Activated naive CD8-positive, alpha-beta T cell (primary cell): ENCODE measurements around the gene CATSPER3.

ENCODE experiments used
- H3K27ac Mint-ChIP-seq: one replicate; pipeline ENCODE4 v1.8.0; 2021; ENCODE audit warnings: mixed read lengths
- H3K27me3 Mint-ChIP-seq: one replicate; pipeline ENCODE4 v1.8.0; 2021; ENCODE audit warnings: mixed read lengths
- H3K36me3 Mint-ChIP-seq: one replicate; pipeline ENCODE4 v1.8.0; 2021; ENCODE audit warnings: mixed read lengths
- H3K4me1 Mint-ChIP-seq: one replicate; pipeline ENCODE4 v1.8.0; 2021; ENCODE audit warnings: low read depth, mixed read lengths
- H3K4me3 Mint-ChIP-seq: one replicate; pipeline ENCODE4 v1.8.0; 2021; ENCODE audit warnings: mild to moderate bottlenecking, mixed read lengths
- H3K9me3 Mint-ChIP-seq: one replicate; pipeline ENCODE4 v1.8.0; 2021; ENCODE audit warnings: low read depth, mixed read lengths

The CATSPER3 gene

GRCh38 chr5:135061001-135061400, 93.3 kb downstream of the CATSPER3 start:
- H3K9me3 Mint-ChIP-seq: no peaks in the 10 kb centered on the region
- H3K4me3 Mint-ChIP-seq: no peak overlapping the region
- H3K36me3 Mint-ChIP-seq: no peaks in the 10 kb centered on the region
- no peaks in the 10 kb centered on the region for H3K4me1 Mint-ChIP-seq
- no peaks in the 10 kb centered on the region for H3K27me3 Mint-ChIP-seq
- no peak overlapping the region for H3K27ac Mint-ChIP-seq
